A549 treated with ZK216348 at 1 μM for 4 hours (cell line): ENCODE measurements around the gene PRR27. TPM values are rescaled to one million over a fixed set of nuclear protein-coding genes. Genes with fewer than 3 reads are reported as not detected.

ENCODE experiments used
- total RNA-seq: library from RNA; stranded (reverse); fragments of 200-300 nt; extraction: Qiagen RNA extraction; gene quantifications from 5 replicates; pipeline ENCODE4 v1.2.3, GENCODE V29; 2022; ENCODE audit warnings: low read depth

The PRR27 gene
- total RNA-seq: not detected in 5 replicates

DNA sequence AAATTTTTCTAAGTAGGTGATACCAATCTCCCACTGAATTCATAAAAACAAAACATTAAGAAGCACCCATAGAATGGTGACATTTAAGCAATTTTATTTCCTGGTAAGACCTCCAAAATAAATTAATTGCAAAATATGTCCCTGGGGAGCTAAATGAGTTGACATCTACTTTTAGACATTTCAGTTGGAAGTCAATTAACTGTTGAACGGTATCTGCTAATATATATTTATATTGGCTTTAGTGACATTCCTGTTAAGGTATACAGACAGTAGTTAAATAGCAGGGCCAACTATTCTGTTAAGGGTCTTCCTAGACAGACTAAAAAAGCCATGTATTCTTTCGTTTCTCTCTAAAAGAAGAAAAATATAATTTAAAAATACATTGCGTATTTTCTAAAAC, at the start of gene PRR27:
Gene PRR27, plus strand, starts transcription at position 301 of the 400 bp plus-strand sequence. CDS start 139 bp downstream, outside the sequence.

DNA sequence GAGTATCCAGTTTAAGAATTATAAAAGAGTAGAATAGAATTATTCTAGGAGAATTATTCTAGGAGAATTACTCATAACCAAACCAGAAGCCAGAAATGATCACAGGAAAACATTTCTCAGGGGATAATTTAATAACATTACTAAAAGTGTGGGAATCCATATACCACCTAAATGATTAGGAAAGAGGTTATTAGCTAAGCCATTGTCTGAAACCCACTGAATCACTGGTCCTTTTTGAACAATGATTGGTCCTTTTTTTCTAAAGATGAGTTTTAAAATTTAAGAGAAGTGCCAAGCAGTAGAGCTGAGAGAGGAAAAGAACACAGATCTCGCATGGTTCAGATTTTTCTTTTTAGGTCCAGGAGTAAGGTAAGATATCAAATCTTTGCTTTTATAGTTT, 41.4 kb downstream of the PRR27 start, which contains the start of gene ODAM:
Gene ODAM, plus strand, starts transcription at position 301 of the 400 bp plus-strand sequence. CDS start 819 bp downstream, outside the sequence.

Other genes starting within 250 kb of the PRR27 start
- not detected in 5 replicates for gene CSN1S1, start 223.2 kb upstream of the PRR27 start, total RNA-seq
- not detected in 5 replicates for gene CSN2, start 188.5 kb upstream of the PRR27 start, total RNA-seq
- not detected in 5 replicates for gene STATH, start 158.3 kb upstream of the PRR27 start, total RNA-seq
- gene HTN3, start 125.8 kb upstream of the PRR27 start, total RNA-seq: not detected in 5 replicates
- gene HTN1, start 103.8 kb upstream of the PRR27 start, total RNA-seq: not detected in 5 replicates
- not detected in 5 replicates for gene ODAM, start 41.5 kb downstream of the PRR27 start, total RNA-seq
- not detected in 5 replicates for gene FDCSP, start 71.9 kb downstream of the PRR27 start, total RNA-seq
- gene CSN3, start 88.4 kb downstream of the PRR27 start, total RNA-seq: not detected in 5 replicates
- gene CABS1, start 180.7 kb downstream of the PRR27 start, total RNA-seq: not detected in 5 replicates
- not detected in 5 replicates for gene SMR3A, start 206.5 kb downstream of the PRR27 start, total RNA-seq
- gene SMR3B, start 228.9 kb downstream of the PRR27 start, total RNA-seq: not detected in 5 replicates
- gene OPRPN, start 243.7 kb downstream of the PRR27 start, total RNA-seq: not detected in 5 replicates